Measurements from ENCODE around the gene SYT2. TPM values are rescaled to one million over a fixed set of nuclear protein-coding genes. Genes with fewer than 3 reads are reported as not detected.
"Not testable (repeated sequence)": the region's sequence is repeated elsewhere in the genome, so short reads cannot be mapped to it uniquely, and the experiment has no call there.

SYT2 gene
- total and polyA plus RNA-seq, 2 experiments from 2014 or later, result 0.03 to 0.68 TPM

DNA sequence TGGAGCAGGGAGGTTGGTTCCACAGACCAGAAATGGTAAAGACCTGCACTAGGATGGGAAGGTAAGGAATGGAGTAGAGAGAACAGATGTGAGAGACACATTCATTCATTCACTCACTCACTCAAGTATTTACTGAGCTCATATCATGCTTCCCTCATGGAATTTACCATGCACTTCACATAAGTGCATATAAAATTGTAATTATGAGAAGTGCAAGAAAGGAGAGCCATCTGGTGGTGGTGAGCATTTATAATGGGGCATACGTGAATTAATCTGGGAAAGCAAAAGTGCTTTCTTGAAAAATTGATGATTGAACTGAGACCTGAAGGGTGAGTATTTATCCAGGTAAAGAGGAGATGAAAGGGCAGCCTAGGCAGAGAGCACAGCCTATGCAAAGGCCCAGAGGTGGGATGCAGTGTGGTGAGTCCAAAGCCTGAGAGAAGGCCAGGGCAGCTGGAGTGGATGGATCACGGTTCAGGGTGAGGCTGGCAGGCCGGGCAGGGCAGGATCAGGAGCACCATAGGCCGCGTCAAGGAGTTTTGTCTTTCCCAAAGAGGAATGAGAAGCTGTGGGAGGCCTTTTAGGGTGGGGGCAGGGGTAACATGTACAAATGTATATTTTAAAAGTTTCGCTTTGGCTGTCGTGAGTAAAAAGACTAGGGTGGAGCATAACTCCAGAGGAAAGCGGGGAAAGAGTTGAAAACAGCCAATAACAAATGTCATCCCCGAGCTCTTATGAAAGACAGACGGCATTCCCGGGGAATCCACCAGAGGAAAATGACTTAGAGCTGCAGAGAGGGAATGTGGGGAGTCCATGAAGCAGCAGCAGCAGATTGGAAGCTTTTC lies 95.7 kb downstream of the SYT2 start:
- not testable (repeated sequence) for H3K36me3 ChIP-seq; H3K27me3 ChIP-seq; H3K4me3 ChIP-seq; H3K9me3 ChIP-seq (ENCODE audit: low read depth)
- TF ChIP-seq, protein P1, sequence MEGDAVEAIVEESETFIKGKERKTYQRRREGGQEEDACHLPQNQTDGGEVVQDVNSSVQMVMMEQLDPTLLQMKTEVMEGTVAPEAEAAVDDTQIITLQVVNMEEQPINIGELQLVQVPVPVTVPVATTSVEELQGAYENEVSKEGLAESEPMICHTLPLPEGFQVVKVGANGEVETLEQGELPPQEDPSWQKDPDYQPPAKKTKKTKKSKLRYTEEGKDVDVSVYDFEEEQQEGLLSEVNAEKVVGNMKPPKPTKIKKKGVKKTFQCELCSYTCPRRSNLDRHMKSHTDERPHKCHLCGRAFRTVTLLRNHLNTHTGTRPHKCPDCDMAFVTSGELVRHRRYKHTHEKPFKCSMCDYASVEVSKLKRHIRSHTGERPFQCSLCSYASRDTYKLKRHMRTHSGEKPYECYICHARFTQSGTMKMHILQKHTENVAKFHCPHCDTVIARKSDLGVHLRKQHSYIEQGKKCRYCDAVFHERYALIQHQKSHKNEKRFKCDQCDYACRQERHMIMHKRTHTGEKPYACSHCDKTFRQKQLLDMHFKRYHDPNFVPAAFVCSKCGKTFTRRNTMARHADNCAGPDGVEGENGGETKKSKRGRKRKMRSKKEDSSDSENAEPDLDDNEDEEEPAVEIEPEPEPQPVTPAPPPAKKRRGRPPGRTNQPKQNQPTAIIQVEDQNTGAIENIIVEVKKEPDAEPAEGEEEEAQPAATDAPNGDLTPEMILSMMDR (IDR thresholded peaks at IDR 0.05; ENCODE audit: low read depth, low read length), result peak; percentile 28
- H3K27ac ChIP-seq, result peak overlapping the region; percentile 86
- H3K4me1 ChIP-seq (ENCODE audit: low read depth), result peaks cover 14% of the 10 kb centered on the region
- peak in 1 of 2 donors; percentile 35 for DNase-seq (ENCODE audit: low read depth in 1 of 2, low spot score in 1 of 2)

DNA sequence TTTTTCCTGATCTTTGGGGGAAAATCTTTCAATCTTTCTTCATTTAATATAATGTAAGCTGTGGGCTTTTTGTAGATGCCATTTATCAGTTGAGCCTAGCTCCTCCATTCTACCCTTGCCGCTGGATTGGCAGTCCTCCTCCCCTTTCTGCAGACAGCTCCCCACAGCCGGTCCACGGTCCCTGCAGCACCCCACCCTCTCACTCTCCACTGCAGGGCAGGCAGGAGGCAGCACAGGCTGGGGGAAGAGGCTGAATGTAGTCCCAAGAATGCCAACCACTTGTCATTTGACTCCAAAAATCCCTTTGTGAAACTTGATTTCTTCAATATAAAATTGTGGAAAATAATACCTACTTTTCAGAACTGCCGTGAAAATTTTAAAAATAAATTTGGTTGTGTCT lies 96.7 kb downstream of the SYT2 start:
- no peak overlapping the region for H3K4me3 ChIP-seq
- no peaks in the 10 kb centered on the region for H3K27me3 ChIP-seq
- no peak for DNase-seq (ENCODE audit: low read depth in 1 of 2, low spot score in 1 of 2)
- H3K4me1 ChIP-seq (ENCODE audit: low read depth), result peaks cover 14% of the 10 kb centered on the region
- no peaks in the 10 kb centered on the region for H3K9me3 ChIP-seq (ENCODE audit: low read depth)
- peaks cover under 1% of the 10 kb centered on the region for H3K36me3 ChIP-seq
- TF ChIP-seq, protein P1 (IDR thresholded peaks at IDR 0.05; ENCODE audit: low read depth, low read length), result no peak
- H3K27ac ChIP-seq, result peak overlapping the region; percentile 86

DNA sequence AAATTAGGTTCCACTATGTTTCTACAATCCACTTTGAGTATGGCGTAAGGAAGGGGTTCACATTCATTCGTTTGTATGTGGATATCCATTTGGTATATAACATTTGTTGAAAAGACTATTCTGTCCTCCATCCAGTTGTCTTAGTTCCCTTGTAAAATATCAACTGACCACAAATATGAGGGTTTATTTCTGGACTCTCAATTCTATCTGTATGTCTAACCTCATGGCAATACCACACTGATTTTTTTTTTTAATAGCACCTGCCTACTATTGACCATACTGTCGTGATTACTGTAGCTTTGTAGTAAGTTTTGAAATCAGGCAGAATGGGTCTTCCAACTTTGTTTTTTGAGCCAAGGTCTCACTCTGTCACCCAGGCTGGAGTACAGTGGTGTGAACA lies 98.2 kb downstream of the SYT2 start:
- H3K36me3 ChIP-seq; H3K4me3 ChIP-seq; H3K9me3 ChIP-seq (ENCODE audit: low read depth); DNase-seq (ENCODE audit: low read depth in 1 of 2, low spot score in 1 of 2); H3K27ac ChIP-seq; H3K27me3 ChIP-seq: not testable (repeated sequence)
- H3K4me1 ChIP-seq (ENCODE audit: low read depth), result peaks cover 14% of the 10 kb centered on the region

DNA sequence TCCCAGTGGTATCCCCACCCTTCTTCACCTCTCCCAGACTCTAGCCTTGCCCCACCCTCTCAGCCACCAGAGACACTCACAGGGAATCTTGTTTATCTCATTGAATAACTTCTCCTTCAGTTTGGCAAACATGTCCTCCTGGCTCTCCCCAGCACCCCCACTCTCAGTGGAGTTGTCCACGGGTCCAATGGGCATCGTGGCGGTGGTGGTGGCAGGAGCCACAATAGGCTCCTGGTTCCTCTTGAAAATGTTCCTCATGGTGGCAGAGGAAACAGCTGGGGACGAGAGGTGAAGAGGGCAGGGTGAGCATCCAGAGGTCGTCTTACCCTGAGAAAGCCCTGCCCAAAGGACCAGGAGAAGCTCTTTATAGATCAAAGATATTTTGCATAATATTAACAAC lies 104.7 kb downstream of the SYT2 start:
- TF ChIP-seq, protein P1 (IDR thresholded peaks at IDR 0.05; ENCODE audit: low read depth, low read length), result no peak
- Histone ChIP-seq H3K36me3 (peaks cover 9% of the 10 kb centered on the region), H3K9me3 (ENCODE audit: low read depth) (no peaks in the 10 kb centered on the region), H3K4me3 (no peak overlapping the region), H3K27ac (no peak overlapping the region), H3K4me1 (ENCODE audit: low read depth) (no peaks in the 10 kb centered on the region), H3K27me3 (no peaks in the 10 kb centered on the region)
- DNase-seq (ENCODE audit: low read depth in 1 of 2, low spot score in 1 of 2), result no peak

DNA sequence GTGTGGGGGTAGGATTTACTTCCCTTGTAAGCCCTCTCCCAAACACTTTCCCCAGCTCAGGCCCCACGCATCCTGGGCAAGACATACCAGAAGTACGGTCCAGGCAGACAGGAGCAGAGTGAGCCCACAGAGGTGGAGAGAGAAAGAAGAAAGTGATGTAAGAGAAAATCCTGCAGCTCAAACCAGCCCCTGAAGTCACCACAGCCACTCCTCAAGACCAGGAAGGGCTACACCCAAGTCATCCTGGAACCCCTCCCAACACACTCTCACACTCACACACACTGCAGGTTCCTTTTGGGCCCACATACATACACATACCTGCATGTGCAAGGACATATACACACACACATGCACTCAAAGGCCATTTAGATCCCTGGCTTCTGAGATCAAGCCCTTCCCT lies 106.8 kb downstream of the SYT2 start:
- H3K27ac ChIP-seq, result no peak overlapping the region
- no peaks in the 10 kb centered on the region for H3K9me3 ChIP-seq (ENCODE audit: low read depth)
- TF ChIP-seq, protein P1 (IDR thresholded peaks at IDR 0.05; ENCODE audit: low read depth, low read length), result no peak

DNA sequence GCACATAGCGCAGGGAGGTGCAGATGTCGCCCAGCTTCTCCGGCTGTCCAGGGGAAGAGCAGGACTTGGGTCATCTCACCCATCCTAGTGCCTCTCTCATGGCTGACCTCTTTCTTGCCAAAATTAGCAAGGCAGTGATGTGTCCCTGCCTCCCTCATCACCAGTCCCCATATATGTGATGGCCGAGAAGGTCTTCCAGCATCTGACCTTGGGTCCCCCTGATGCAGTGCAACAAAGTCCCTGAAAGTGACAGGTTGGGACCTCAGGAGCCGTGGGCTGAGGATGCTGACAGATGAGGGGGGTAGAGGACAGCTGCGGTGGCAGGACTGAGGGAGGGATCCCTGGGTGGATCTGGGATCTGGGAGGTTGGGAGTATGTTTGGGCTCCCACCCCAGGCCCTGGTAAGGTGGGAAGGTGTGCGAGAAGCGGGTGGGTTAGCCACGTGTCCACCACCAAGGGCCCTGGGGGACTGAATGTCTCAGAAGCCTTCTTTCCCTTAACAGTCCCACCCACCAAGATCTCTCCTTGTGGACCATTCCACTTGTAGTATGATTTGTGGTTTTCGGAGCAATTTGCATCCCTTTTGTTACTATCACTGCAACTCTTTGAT lies 109.7 kb downstream of the SYT2 start:
- Histone ChIP-seq H3K27ac (no peak overlapping the region), H3K27me3 (no peaks in the 10 kb centered on the region), H3K4me1 (ENCODE audit: low read depth) (no peaks in the 10 kb centered on the region), H3K9me3 (ENCODE audit: low read depth) (no peaks in the 10 kb centered on the region), H3K4me3 (no peak overlapping the region), H3K36me3 (peaks cover 2% of the 10 kb centered on the region)
- TF ChIP-seq, protein P1 (IDR thresholded peaks at IDR 0.05; ENCODE audit: low read depth, low read length), result no peak
- DNase-seq (ENCODE audit: low read depth in 1 of 2, low spot score in 1 of 2), result no peak

More for the DNA sequence above, 106.8 kb downstream of the SYT2 start:
- peaks cover 7% of the 10 kb centered on the region for H3K36me3 ChIP-seq
- no peaks in the 10 kb centered on the region for H3K27me3 ChIP-seq
- H3K4me3 ChIP-seq, result no peak overlapping the region
- H3K4me1 ChIP-seq (ENCODE audit: low read depth), result no peaks in the 10 kb centered on the region
- no peak for DNase-seq (ENCODE audit: low read depth in 1 of 2, low spot score in 1 of 2)
